ENCODE measurements around the gene PIK3AP1. TPM values are rescaled to one million over a fixed set of nuclear protein-coding genes. Genes with fewer than 3 reads are reported as not detected.
"Not testable (repeated sequence)": the region's sequence is repeated elsewhere in the genome, so short reads cannot be mapped to it uniquely, and the experiment has no call there.

PIK3AP1 gene
- total RNA-seq, 1 experiment from 2014 or later, result 0.47 TPM

- no peak for DNase-seq (ENCODE audit: extremely low read depth, low read depth)
Observed at GRCh38 chr10:96548589-96548988, 171.7 kb downstream of the PIK3AP1 start.

DNA sequence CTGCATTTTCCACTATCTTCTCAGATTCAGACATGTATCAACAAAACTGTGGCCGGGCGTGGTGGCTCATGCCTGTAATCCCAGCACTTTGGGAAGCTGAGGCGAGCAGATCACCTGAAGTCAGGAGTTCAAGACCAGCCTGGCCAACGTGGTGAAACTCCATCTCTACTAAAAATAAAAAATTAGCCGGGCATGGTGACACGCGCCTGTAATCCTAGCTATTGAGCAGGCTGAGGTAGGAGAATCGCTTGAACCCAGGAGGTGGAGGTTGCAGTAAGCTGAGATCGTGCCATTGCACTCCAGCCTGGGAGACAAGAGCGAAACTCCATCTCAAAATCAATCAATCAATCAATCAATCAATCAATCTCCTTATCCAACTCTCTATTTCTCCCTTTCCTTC, 174.8 kb downstream of the PIK3AP1 start:
- not testable (repeated sequence) for DNase-seq (ENCODE audit: extremely low read depth, low read depth)

Small RNA genes lying within 50 kb of the gene (small RNA-seq; reads per million reads assigned to genes)
- gene RNA5SP324 (0 to 0.12 reads per million in 2 experiments), gene RNU6-1274P (0 reads per million in 2 experiments)

Other genes with a start within 250 kb of the PIK3AP1 start
- 0.12 TPM in 2 replicates for gene TLL2, start 206.6 kb downstream of the PIK3AP1 start, total RNA-seq (2014; rRNA removed; shearing (Covaris generic))
- gene TM9SF3, start 133.5 kb downstream of the PIK3AP1 start, total RNA-seq (2014; rRNA removed; shearing (Covaris generic)), result 84.5 and 118 TPM in 2 replicates
- gene LCOR, start 111.8 kb upstream of the PIK3AP1 start, total RNA-seq (2014; rRNA removed; shearing (Covaris generic)), result 12.8 and 16.2 TPM in 2 replicates